IPS-18c (cell line): Measurements from ENCODE around the gene PRPF31.
A peak's percentile ranks its signal among the peaks of the same experiment; 100 is the strongest.
"Not testable (repeated sequence)": the region's sequence is repeated elsewhere in the genome, so short reads cannot be mapped to it uniquely, and the experiment has no call there.

Experiments used
- H3K4me3 ChIP-seq: 2 replicates; pipeline ENCODE4 v1.7.0; 2013; ENCODE audit warnings: low read depth, mild to moderate bottlenecking, low read length, moderate library complexity; ENCODE audit not compliant: insufficient read depth
- H3K9me3 ChIP-seq: one replicate; pipeline ENCODE4 v1.6.1; 2013; ENCODE audit warnings: mild to moderate bottlenecking, low read length, moderate library complexity; ENCODE audit not compliant: control insufficient read depth, insufficient read depth

Gene PRPF31

GRCh38 chr19:54171736-54172431 lies 56.3 kb downstream of the PRPF31 start:
- not testable (repeated sequence) for H3K4me3 ChIP-seq, H3K9me3 ChIP-seq

- Histone ChIP-seq H3K4me3 (peak within 1 kb of the TSS; percentile 55), H3K9me3 (no peaks in the 10 kb centered on the region)
Measured at GRCh38 chr19:54172471-54173358, 57.2 kb downstream of the PRPF31 start, which contains the start of gene TMC4. TSS of gene TMC4 (minus strand) at chr19:54173160. CDS start at chr19:54173117, 43 bp downstream.

- Histone ChIP-seq H3K9me3 (no peaks in the 10 kb centered on the region), H3K4me3 (no peak overlapping the region; the same call in 1 of the 2 replicates)
Measured at GRCh38 chr19:54173359-54173699, 57.8 kb downstream of the PRPF31 start.

GRCh38 chr19:54173951-54174834 lies 58.6 kb downstream of the PRPF31 start:
- H3K9me3 ChIP-seq: no peaks in the 10 kb centered on the region
- H3K4me3 ChIP-seq: no peak overlapping the region

- Histone ChIP-seq H3K9me3 (no peaks in the 10 kb centered on the region), H3K4me3 (no peak overlapping the region)
Measured at GRCh38 chr19:54178581-54179261, 63.2 kb downstream of the PRPF31 start.

GRCh38 chr19:54179262-54179852 lies 63.8 kb downstream of the PRPF31 start:
- Histone ChIP-seq H3K9me3 (no peaks in the 10 kb centered on the region), H3K4me3 (no peak overlapping the region)

GRCh38 chr19:54179921-54180461 lies 64.4 kb downstream of the PRPF31 start:
- Histone ChIP-seq H3K4me3 (no peak overlapping the region), H3K9me3 (no peaks in the 10 kb centered on the region)

- no peak overlapping the region for H3K4me3 ChIP-seq
- H3K9me3 ChIP-seq: no peaks in the 10 kb centered on the region
Measured at GRCh38 chr19:54180691-54181091, 65.1 kb downstream of the PRPF31 start.
